HEK293 (cell line): Measurements from ENCODE around the gene MMADHC.

Experiments used
- KLF7 ChIP-seq: fragments of 450-650 bp; formaldehyde crosslinking; IDR thresholded peaks from 2 replicates; pipeline ENCODE4 v1.5.1; 2016; ENCODE audit warnings: missing biosample characterization, missing genetic modification characterization, borderline replicate concordance
- PATZ1 ChIP-seq: fragments of 450-650 bp; formaldehyde crosslinking; IDR thresholded peaks from 2 replicates; pipeline ENCODE4 v1.5.1; 2016; ENCODE audit warnings: missing biosample characterization, missing genetic modification characterization
- SETDB1 ChIP-seq: IDR thresholded peaks from one replicate; pipeline ENCODE4 v1.6.1; 2017; ENCODE audit warnings: mild to moderate bottlenecking, low read length, moderate library complexity, mixed read lengths; ENCODE audit not compliant: insufficient read length
- YY1 ChIP-seq: fragments of 450-650 bp; formaldehyde crosslinking; IDR thresholded peaks from 2 replicates; pipeline ENCODE4 v1.5.1; 2018; ENCODE audit warnings: missing biosample characterization, missing genetic modification characterization
- ZNF18 ChIP-seq: fragments of 450-650 bp; formaldehyde crosslinking; IDR thresholded peaks from 2 replicates; pipeline ENCODE4 v1.5.1; 2016; ENCODE audit warnings: missing biosample characterization, missing genetic modification characterization
- ZNF530 ChIP-seq: fragments of 450-650 bp; formaldehyde crosslinking; IDR thresholded peaks from 2 replicates; pipeline ENCODE4 v1.5.1; 2016; ENCODE audit warnings: low read depth, missing biosample characterization, missing genetic modification characterization
- ZNF629 ChIP-seq: fragments of 450-650 bp; formaldehyde crosslinking; IDR thresholded peaks from 2 replicates; pipeline ENCODE4 v1.5.1; 2017; ENCODE audit warnings: missing biosample characterization, missing genetic modification characterization
- ZNF654 ChIP-seq: fragments of 450-650 bp; formaldehyde crosslinking; IDR thresholded peaks from 2 replicates; pipeline ENCODE4 v1.5.1; 2016; ENCODE audit warnings: low read depth, missing biosample characterization, missing genetic modification characterization
- ZNF701 ChIP-seq: fragments of 450-650 bp; formaldehyde crosslinking; IDR thresholded peaks from 2 replicates; pipeline ENCODE4 v1.5.1; 2016; ENCODE audit warnings: missing biosample characterization, missing genetic modification characterization
- ZNF768 ChIP-seq: fragments of 450-650 bp; formaldehyde crosslinking; IDR thresholded peaks from 2 replicates; pipeline ENCODE4 v1.5.1; 2018; ENCODE audit warnings: missing biosample characterization, mild to moderate bottlenecking, missing genetic modification characterization
- TF ChIP-seq, protein P1 (sequence below): fragments of 450-650 bp; formaldehyde crosslinking; IDR thresholded peaks from 2 replicates; pipeline ENCODE4 v1.5.1; 2016; ENCODE audit warnings: missing biosample characterization, missing genetic modification characterization
- TF ChIP-seq, protein P2 (sequence below): fragments of 450-650 bp; formaldehyde crosslinking; IDR thresholded peaks from 2 replicates; pipeline ENCODE4 v1.5.1; 2016; ENCODE audit warnings: missing biosample characterization, missing genetic modification characterization, low read depth

DNA sequence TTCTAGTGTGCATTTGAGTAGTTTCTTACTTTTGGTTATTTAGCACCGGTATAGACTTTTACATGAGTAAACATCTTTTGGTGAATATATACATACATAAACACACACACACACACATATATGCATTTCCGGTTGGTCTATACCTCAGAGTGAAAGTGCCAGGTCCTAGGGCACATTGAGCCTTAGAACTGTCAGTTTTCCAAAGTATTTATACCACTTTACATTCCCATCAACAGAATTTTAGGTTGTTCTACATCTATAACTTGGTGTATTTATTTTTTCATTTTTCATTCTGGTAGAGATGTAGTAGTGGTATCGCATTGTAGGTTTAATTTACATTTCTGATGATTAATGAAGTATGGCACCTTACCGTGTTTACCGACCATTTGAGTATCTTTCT is 22.6 kb downstream of the MMADHC start:
- TF ChIP-seq ZNF768 (tag by site-specific recombination) (no peak), SETDB1 (no peak), ZNF530 (no peak), KLF7 (no peak), ZNF18 (no peak), YY1 (tag by site-specific recombination) (no peak), PATZ1 (tag by site-specific recombination) (no peak), ZNF654 (tag by site-specific recombination) (no peak), ZNF701 (no peak), ZNF629 (tag by site-specific recombination) (no peak)
- TF ChIP-seq, protein P1, sequence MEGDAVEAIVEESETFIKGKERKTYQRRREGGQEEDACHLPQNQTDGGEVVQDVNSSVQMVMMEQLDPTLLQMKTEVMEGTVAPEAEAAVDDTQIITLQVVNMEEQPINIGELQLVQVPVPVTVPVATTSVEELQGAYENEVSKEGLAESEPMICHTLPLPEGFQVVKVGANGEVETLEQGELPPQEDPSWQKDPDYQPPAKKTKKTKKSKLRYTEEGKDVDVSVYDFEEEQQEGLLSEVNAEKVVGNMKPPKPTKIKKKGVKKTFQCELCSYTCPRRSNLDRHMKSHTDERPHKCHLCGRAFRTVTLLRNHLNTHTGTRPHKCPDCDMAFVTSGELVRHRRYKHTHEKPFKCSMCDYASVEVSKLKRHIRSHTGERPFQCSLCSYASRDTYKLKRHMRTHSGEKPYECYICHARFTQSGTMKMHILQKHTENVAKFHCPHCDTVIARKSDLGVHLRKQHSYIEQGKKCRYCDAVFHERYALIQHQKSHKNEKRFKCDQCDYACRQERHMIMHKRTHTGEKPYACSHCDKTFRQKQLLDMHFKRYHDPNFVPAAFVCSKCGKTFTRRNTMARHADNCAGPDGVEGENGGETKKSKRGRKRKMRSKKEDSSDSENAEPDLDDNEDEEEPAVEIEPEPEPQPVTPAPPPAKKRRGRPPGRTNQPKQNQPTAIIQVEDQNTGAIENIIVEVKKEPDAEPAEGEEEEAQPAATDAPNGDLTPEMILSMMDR (tag by site-specific recombination), result no peak
- TF ChIP-seq, protein P2, sequence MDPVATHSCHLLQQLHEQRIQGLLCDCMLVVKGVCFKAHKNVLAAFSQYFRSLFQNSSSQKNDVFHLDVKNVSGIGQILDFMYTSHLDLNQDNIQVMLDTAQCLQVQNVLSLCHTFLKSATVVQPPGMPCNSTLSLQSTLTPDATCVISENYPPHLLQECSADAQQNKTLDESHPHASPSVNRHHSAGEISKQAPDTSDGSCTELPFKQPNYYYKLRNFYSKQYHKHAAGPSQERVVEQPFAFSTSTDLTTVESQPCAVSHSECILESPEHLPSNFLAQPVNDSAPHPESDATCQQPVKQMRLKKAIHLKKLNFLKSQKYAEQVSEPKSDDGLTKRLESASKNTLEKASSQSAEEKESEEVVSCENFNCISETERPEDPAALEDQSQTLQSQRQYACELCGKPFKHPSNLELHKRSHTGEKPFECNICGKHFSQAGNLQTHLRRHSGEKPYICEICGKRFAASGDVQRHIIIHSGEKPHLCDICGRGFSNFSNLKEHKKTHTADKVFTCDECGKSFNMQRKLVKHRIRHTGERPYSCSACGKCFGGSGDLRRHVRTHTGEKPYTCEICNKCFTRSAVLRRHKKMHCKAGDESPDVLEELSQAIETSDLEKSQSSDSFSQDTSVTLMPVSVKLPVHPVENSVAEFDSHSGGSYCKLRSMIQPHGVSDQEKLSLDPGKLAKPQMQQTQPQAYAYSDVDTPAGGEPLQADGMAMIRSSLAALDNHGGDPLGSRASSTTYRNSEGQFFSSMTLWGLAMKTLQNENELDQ (tag by site-specific recombination), result no peak
